Hepatocyte (in vitro differentiated cells): ENCODE measurements around the gene RABAC1. TPM values are rescaled to one million over a fixed set of nuclear protein-coding genes. Genes with fewer than 3 reads are reported as not detected.

Experiments used
- DNase-seq: peaks from one replicate; pipeline ENCODE4 v3.0.0-alpha.2; 2016; ENCODE audit warnings: low spot score
- H2AFZ ChIP-seq: fragments of 200-600 bp; sonication (generic); 2 replicates; pipeline ENCODE4 v1.6.0; 2016; ENCODE audit warnings: antibody characterized with exemption, mild to moderate bottlenecking
- H3K27ac ChIP-seq: fragments of 200-600 bp; sonication (generic); 2 replicates; pipeline ENCODE4 v1.5.1; 2016; ENCODE audit warnings: mild to moderate bottlenecking
- H3K27me3 ChIP-seq: fragments of 200-600 bp; sonication (generic); 2 replicates; pipeline ENCODE4 v1.6.1; 2016
- H3K36me3 ChIP-seq: fragments of 200-600 bp; sonication (generic); replicated peaks from 2 replicates; pipeline ENCODE4 v1.5.1; 2016; ENCODE audit warnings: low read depth; ENCODE audit not compliant: insufficient read depth
- H3K4me1 ChIP-seq: fragments of 200-600 bp; sonication (generic); 2 replicates; pipeline ENCODE4 v1.5.1; 2016; ENCODE audit warnings: mild to moderate bottlenecking, moderate library complexity; ENCODE audit not compliant: insufficient read depth
- H3K4me2 ChIP-seq: fragments of 200-600 bp; sonication (generic); 2 replicates; pipeline ENCODE4 v1.6.0; 2016
- H3K4me3 ChIP-seq: fragments of 200-600 bp; sonication (generic); 2 replicates; pipeline ENCODE4 v1.5.1; 2016; ENCODE audit warnings: mild to moderate bottlenecking
- H3K79me2 ChIP-seq: fragments of 200-600 bp; sonication (generic); 2 replicates; pipeline ENCODE4 v1.6.0; 2017; ENCODE audit warnings: mild to moderate bottlenecking
- H3K9me2 ChIP-seq: fragments of 200-600 bp; sonication (generic); replicated peaks from 2 replicates; pipeline ENCODE4 v1.6.0; 2017; ENCODE audit warnings: mild to moderate bottlenecking; ENCODE audit not compliant: insufficient read depth
- H3K9me3 ChIP-seq: fragments of 200-600 bp; sonication (generic); 2 replicates; pipeline ENCODE4 v1.5.1; 2016; ENCODE audit warnings: low read depth, mild to moderate bottlenecking
- H4K20me1 ChIP-seq: fragments of 200-600 bp; sonication (generic); 2 replicates; pipeline ENCODE4 v1.6.0; 2016; ENCODE audit warnings: mild to moderate bottlenecking; ENCODE audit not compliant: insufficient read depth, poor library complexity, severe bottlenecking
- CTCF ChIP-seq: fragments of 200-600 bp; sonication (generic); IDR thresholded peaks from 2 replicates; pipeline ENCODE4 v1.5.1; 2016; ENCODE audit warnings: antibody characterized with exemption, mild to moderate bottlenecking; ENCODE audit not compliant: poor library complexity
- EZH2 ChIP-seq: fragments of 200-600 bp; sonication (generic); IDR thresholded peaks from 2 replicates; pipeline ENCODE4 v1.6.1; 2016; ENCODE audit warnings: antibody characterized with exemption, mild to moderate bottlenecking, borderline replicate concordance
- EZH2phosphoT487 ChIP-seq: fragments of 200-600 bp; sonication (generic); IDR thresholded peaks from one replicate; pipeline ENCODE4 v1.6.1; 2018; ENCODE audit warnings: antibody characterized with exemption, mild to moderate bottlenecking, low read depth, moderate library complexity; ENCODE audit not compliant: unreplicated experiment, severe bottlenecking
- WGBS: methylation state at CpG from one replicate; pipeline ENCODE4 v1.1.6; 2016; ENCODE audit warnings: low lambda C conversion rate; ENCODE audit errors: missing lambda C conversion rate; 5-methylcytosine and 5-hydroxymethylcytosine counted together
- polyA plus RNA-seq: library from polyadenylated mRNA; unstranded; fragments of >200 nt; fragmentation: Nextera tagmentation; extraction: Ambion mirVana; gene quantifications from 2 replicates; pipeline ENCODE4 v1.2.1, GENCODE V29; 2016
- total RNA-seq: library from RNA; depleted of rRNA; stranded (reverse); fragments of >200 nt; gene quantifications from 2 replicates; pipeline ENCODE4 v1.2.3, GENCODE V29; 2014

Gene RABAC1
- total and polyA plus RNA-seq, 2 experiments from 2014 or later = 203 to 395 TPM

GRCh38 chr19:41933693-41934426, 25.3 kb downstream of the RABAC1 start:
- Histone ChIP-seq H3K36me3 (no peaks in the 10 kb centered on the region), H3K9me2 (no peaks in the 10 kb centered on the region), H3K4me3 (no peak overlapping the region), H3K27ac (no peak overlapping the region), H3K9me3 (no peaks in the 10 kb centered on the region), H3K27me3 (peaks cover 82% of the 10 kb centered on the region), H3K4me2 (no peak overlapping the region), H3K79me2 (no peaks in the 10 kb centered on the region), H2AFZ (no peak overlapping the region), H4K20me1 (no peaks in the 10 kb centered on the region), H3K4me1 (no peaks in the 10 kb centered on the region)
- DNase-seq = no peak
- TF ChIP-seq EZH2 (no peak), CTCF (no peak), EZH2phosphoT487 (no peak)
- WGBS = 52% methylated on average over 4 of the region's 7 CpGs

GRCh38 chr19:41932720-41933332, 26.3 kb downstream of the RABAC1 start:
- H4K20me1 ChIP-seq = no peaks in the 10 kb centered on the region
- no peaks in the 10 kb centered on the region for H3K9me2 ChIP-seq
- H3K4me2 ChIP-seq = no peak overlapping the region
- no peak overlapping the region for H3K4me3 ChIP-seq
- peaks cover 10% of the 10 kb centered on the region for H3K4me1 ChIP-seq
- DNase-seq = no peak
- H2AFZ ChIP-seq = no peak overlapping the region
- H3K27ac ChIP-seq = no peak overlapping the region
- H3K36me3 ChIP-seq = no peaks in the 10 kb centered on the region
- no peaks in the 10 kb centered on the region for H3K9me3 ChIP-seq
- H3K79me2 ChIP-seq = no peaks in the 10 kb centered on the region
- 45% methylated on average over 25 of the region's 29 CpGs for WGBS
- TF ChIP-seq CTCF (no peak), EZH2phosphoT487 (no peak), EZH2 (no peak)
- peaks cover 88% of the 10 kb centered on the region for H3K27me3 ChIP-seq

- H2AFZ ChIP-seq = no peak overlapping the region
- no peaks in the 10 kb centered on the region for H4K20me1 ChIP-seq
- WGBS = 24% methylated on average over 8 of the region's 11 CpGs
- H3K27ac ChIP-seq = no peak overlapping the region
- no peak for DNase-seq
- H3K36me3 ChIP-seq = no peaks in the 10 kb centered on the region
- TF ChIP-seq CTCF (no peak), EZH2phosphoT487 (no peak), EZH2 (peak; percentile 16)
- no peak overlapping the region for H3K4me3 ChIP-seq
- no peaks in the 10 kb centered on the region for H3K79me2 ChIP-seq
- no peaks in the 10 kb centered on the region for H3K9me3 ChIP-seq
- peaks cover 11% of the 10 kb centered on the region for H3K4me1 ChIP-seq
- no peaks in the 10 kb centered on the region for H3K9me2 ChIP-seq
- peaks cover 89% of the 10 kb centered on the region for H3K27me3 ChIP-seq
- H3K4me2 ChIP-seq = no peak overlapping the region
Observed at GRCh38 chr19:41932259-41932719, 26.8 kb downstream of the RABAC1 start.
